Hepatocyte (in vitro differentiated cells): Measurements from ENCODE around the gene CAB39.

Experiments used
- CTCF ChIP-seq: fragments of 200-600 bp; sonication (generic); IDR thresholded peaks from 2 replicates; pipeline ENCODE4 v1.5.1; 2016; ENCODE audit warnings: antibody characterized with exemption, mild to moderate bottlenecking; ENCODE audit not compliant: poor library complexity
- EZH2 ChIP-seq: fragments of 200-600 bp; sonication (generic); IDR thresholded peaks from 2 replicates; pipeline ENCODE4 v1.6.1; 2016; ENCODE audit warnings: antibody characterized with exemption, mild to moderate bottlenecking, borderline replicate concordance
- EZH2phosphoT487 ChIP-seq: fragments of 200-600 bp; sonication (generic); IDR thresholded peaks from one replicate; pipeline ENCODE4 v1.6.1; 2018; ENCODE audit warnings: antibody characterized with exemption, mild to moderate bottlenecking, low read depth, moderate library complexity; ENCODE audit not compliant: unreplicated experiment, severe bottlenecking

- TF ChIP-seq EZH2phosphoT487 (no peak), EZH2 (no peak), CTCF (no peak)
These were observed 27.5 kb upstream of the CAB39 start for GRCh38 chr2:230685178-230685577.
